Osteocyte (in vitro differentiated cells): ENCODE results near the gene KDM3B. TPM values are rescaled to one million over a fixed set of nuclear protein-coding genes. Genes with fewer than 3 reads are reported as not detected.

Experiments
- DNase-seq: peaks from one replicate; pipeline ENCODE4 v3.0.0; 2021; ENCODE audit warnings: mixed read lengths; ENCODE audit not compliant: unreplicated experiment; ENCODE audit errors: extremely low spot score
- H3K27ac Mint-ChIP-seq: one replicate; pipeline ENCODE4 v1.8.0; 2021; ENCODE audit warnings: mild to moderate bottlenecking, mixed read lengths; ENCODE audit not compliant: unreplicated experiment
- H3K27me3 Mint-ChIP-seq: one replicate; pipeline ENCODE4 v1.8.0; 2021; ENCODE audit warnings: mixed read lengths; ENCODE audit not compliant: unreplicated experiment
- H3K36me3 Mint-ChIP-seq: one replicate; pipeline ENCODE4 v1.8.0; 2021; ENCODE audit warnings: mixed read lengths; ENCODE audit not compliant: unreplicated experiment
- H3K4me1 Mint-ChIP-seq: one replicate; pipeline ENCODE4 v1.8.0; 2021; ENCODE audit warnings: mixed read lengths; ENCODE audit not compliant: unreplicated experiment
- H3K4me3 Mint-ChIP-seq: one replicate; pipeline ENCODE4 v1.8.0; 2021; ENCODE audit warnings: mild to moderate bottlenecking, moderate library complexity, mixed read lengths; ENCODE audit not compliant: unreplicated experiment
- H3K9me3 Mint-ChIP-seq: one replicate; pipeline ENCODE4 v1.8.0; 2021; ENCODE audit warnings: mixed read lengths; ENCODE audit not compliant: unreplicated experiment
- CTCF ChIP-seq: fragments of 200-600 bp; sonication (generic); IDR thresholded peaks from 2 replicates; pipeline ENCODE4 v1.5.0; 2021; ENCODE audit warnings: antibody characterized with exemption, mild to moderate bottlenecking, moderate library complexity
- total RNA-seq: library from RNA; stranded (reverse); gene quantifications from 2 replicates; pipeline ENCODE4 v1.2.1, GENCODE V29; 2021

Gene KDM3B
- total RNA-seq, 1 donor from 2014 or later = 65.2 TPM

- no peak for DNase-seq
- Mint-ChIP-seq H3K4me3 (no peak overlapping the region), H3K36me3 (peaks cover 3% of the 10 kb centered on the region), H3K27me3 (no peaks in the 10 kb centered on the region), H3K9me3 (no peaks in the 10 kb centered on the region), H3K4me1 (peaks cover 20% of the 10 kb centered on the region), H3K27ac (no peak overlapping the region)
- TF ChIP-seq CTCF = no peak
Measured at GRCh38 chr5:138441221-138441620, 88.7 kb downstream of the KDM3B start.

- Mint-ChIP-seq H3K36me3 (no peaks in the 10 kb centered on the region), H3K27ac (no peak overlapping the region), H3K27me3 (no peaks in the 10 kb centered on the region), H3K4me3 (no peak overlapping the region), H3K4me1 (peaks cover 25% of the 10 kb centered on the region), H3K9me3 (no peaks in the 10 kb centered on the region)
- TF ChIP-seq CTCF = no peak
- DNase-seq = no peak
Measured at GRCh38 chr5:138444078-138444773, 91.7 kb downstream of the KDM3B start.

- TF ChIP-seq CTCF = no peak
- H3K9me3 Mint-ChIP-seq = no peaks in the 10 kb centered on the region
- H3K27me3 Mint-ChIP-seq = no peaks in the 10 kb centered on the region
- H3K4me1 Mint-ChIP-seq = peaks cover 24% of the 10 kb centered on the region
- H3K36me3 Mint-ChIP-seq = no peaks in the 10 kb centered on the region
- no peak overlapping the region for H3K27ac Mint-ChIP-seq
- H3K4me3 Mint-ChIP-seq = no peak overlapping the region
- peak; percentile 84 for DNase-seq
Measured at GRCh38 chr5:138444774-138445546, 92.5 kb downstream of the KDM3B start.

- Mint-ChIP-seq H3K27me3 (no peaks in the 10 kb centered on the region), H3K36me3 (no peaks in the 10 kb centered on the region), H3K4me3 (no peak overlapping the region), H3K4me1 (peaks cover 23% of the 10 kb centered on the region), H3K9me3 (no peaks in the 10 kb centered on the region), H3K27ac (no peak overlapping the region)
- no peak for TF ChIP-seq CTCF
- no peak for DNase-seq
Measured at GRCh38 chr5:138445547-138446271, 93.2 kb downstream of the KDM3B start.

- no peaks in the 10 kb centered on the region for H3K36me3 Mint-ChIP-seq
- H3K4me1 Mint-ChIP-seq = peaks cover 23% of the 10 kb centered on the region
- no peak for DNase-seq
- no peak overlapping the region for H3K4me3 Mint-ChIP-seq
- peaks cover 3% of the 10 kb centered on the region for H3K27me3 Mint-ChIP-seq
- no peak for TF ChIP-seq CTCF
- no peaks in the 10 kb centered on the region for H3K9me3 Mint-ChIP-seq
- peak overlapping the region; percentile 72 for H3K27ac Mint-ChIP-seq
Measured at GRCh38 chr5:138448070-138448469, 95.6 kb downstream of the KDM3B start.
